Measurements from ENCODE around the gene CASZ1. TPM values are rescaled to one million over a fixed set of nuclear protein-coding genes. Genes with fewer than 3 reads are reported as not detected.

The CASZ1 gene
- total and polyA plus RNA-seq, 9 of the 15 experiments (the other 6 are each of a cell fraction or from before 2014, with no cell fraction given): 0.01 to 4.0 (median 0.76) TPM; not detected in 1

- H2AFZ ChIP-seq (ENCODE audit: low read depth, low read length): no peak overlapping the region
- H3K9ac ChIP-seq (ENCODE audit: insufficient read depth in 1 of 2, low read depth in 2 of 2, low read length in 2 of 2): 0 out of 4 replicates have a peak overlapping the region, but pooled peaks of 1 of the 2 experiments have one; percentile 20
- BruUV-seq (replicated peaks): no TSS peak
- H3K27me3 ChIP-seq (ENCODE audit: control insufficient read depth in 2 of 2, insufficient read depth in 2 of 2, low read length in 2 of 2): peaks cover 52 to 83% of the 10 kb centered on the region in 2 experiments; a peak in 4 of 5 replicates
- no peak for DNase-seq (ENCODE audit: extremely low read depth in 1 of 4, low spot score in 3 of 4)
- H3K4me1 ChIP-seq (replicated peaks in 1 of 2; ENCODE audit: control insufficient read depth in 2 of 2, insufficient read depth in 2 of 2, low read length in 2 of 2): peaks cover 0 to 69% of the 10 kb centered on the region in 2 experiments; a peak in 2 of 5 replicates
- H3K79me2 ChIP-seq (ENCODE audit: control insufficient read depth, insufficient read depth, low read length): no peaks in the 10 kb centered on the region
- no peak for ATAC-seq
- H3K9me3 ChIP-seq (replicated peaks; ENCODE audit: control insufficient read depth, insufficient read depth, low read depth, low read length): no peaks in the 10 kb centered on the region
- in situ Hi-C loops (cut with MboI) (no loop called here), intact Hi-C loops (cut with micrococcal nuclease) (no loop called here)
- H3K9me1 ChIP-seq (ENCODE audit: control insufficient read depth, insufficient read depth, low read length): no peaks in the 10 kb centered on the region
- H3K4me3 ChIP-seq: no peak overlapping the region
- WGBS (ENCODE audit: insufficient coverage, low coverage, missing lambda C conversion rate): 4% methylated on average over 39 of the region's 41 CpGs
- H3K36me3 ChIP-seq (ENCODE audit: control insufficient read depth, insufficient read depth, low read length): no peaks in the 10 kb centered on the region
- FAIRE-seq: no peak
- no peak overlapping the region for H3K27ac ChIP-seq (ENCODE audit: extremely low read depth, low read depth, low read length)
- no peak overlapping the region for H3K4me2 ChIP-seq (ENCODE audit: insufficient read depth, low read length)
- H4K20me1 ChIP-seq (replicated peaks; ENCODE audit: control insufficient read depth, insufficient read depth, low read length): peaks cover 23% of the 10 kb centered on the region
- POLR2A ChIA-PET: no interaction called here
- CTCF ChIA-PET (ENCODE audit: low intra/inter-chr PET ratio): no interaction called here
- TF ChIP-seq ZNF592 (IDR thresholded peaks at IDR 0.05): no peak
- no peak for TF ChIP-seq FOXK2 (conservative IDR thresholded peaks at IDR 0.05 in 1 of 2, IDR thresholded peaks at IDR 0.05 in 1 of 2; ENCODE audit: low read depth in 2 of 2)
- TF ChIP-seq PPARD (CRISPR knock-in tag; IDR thresholded peaks at IDR 0.05): no peak
- peak; percentile 56 for TF ChIP-seq L3MBTL2 (IDR thresholded peaks at IDR 0.05)
- no peak for TF ChIP-seq BACH1 (tag; IDR thresholded peaks at IDR 0.05)
- no peak for TF ChIP-seq PHF8 (IDR thresholded peaks at IDR 0.05; ENCODE audit: borderline replicate concordance, low read length)
- no peak for TF ChIP-seq ETV6 (IDR thresholded peaks at IDR 0.05; ENCODE audit: borderline replicate concordance in 1 of 2, low read depth in 2 of 2, low read length in 1 of 2)
- no peak for TF ChIP-seq ETV6 (CRISPR knock-in tag; IDR thresholded peaks at IDR 0.05; ENCODE audit: borderline replicate concordance)
- TF ChIP-seq SIN3A (IDR thresholded peaks at IDR 0.05; ENCODE audit: borderline replicate concordance in 2 of 2, control insufficient read depth in 1 of 2, low read depth in 2 of 2, low read length in 2 of 2): no peak
- no peak for TF ChIP-seq MCM7 (IDR thresholded peaks at IDR 0.05)
- TF ChIP-seq SP1 (CRISPR knock-in tag; IDR thresholded peaks at IDR 0.05): no peak
- no peak for TF ChIP-seq KLF6 (CRISPR knock-in tag; IDR thresholded peaks at IDR 0.05; ENCODE audit: borderline replicate concordance)
- no peak for TF ChIP-seq SAP30 (IDR thresholded peaks at IDR 0.05; ENCODE audit: borderline replicate concordance, insufficient read depth, low read depth, low read length, poor library complexity, severe bottlenecking)
- no peak for TF ChIP-seq SETDB1 (IDR thresholded peaks at IDR 0.05; ENCODE audit: low read length)
- no peak for TF ChIP-seq E2F8 (IDR thresholded peaks at IDR 0.05; ENCODE audit: low read depth, partially characterized antibody)
These were observed 142.9 kb downstream of the CASZ1 start for GRCh38 chr1:10653370-10654125.
